Astrocyte (in vitro differentiated cells and primary cell): ENCODE measurements around the gene GLYATL1. TPM values are rescaled to one million over a fixed set of nuclear protein-coding genes. Genes with fewer than 3 reads are reported as not detected.

Experiments
- DNase-seq: peaks from one replicate; pipeline ENCODE4 v3.0.0-alpha.2; 2010; ENCODE audit warnings: low read depth
- FAIRE-seq: peaks from 2 replicates; lab custom pipeline; 2011; peaks lifted over from hg19 to GRCh38; lab: Jason Lieb, UNC
- H2AFZ ChIP-seq: 2 replicates; pipeline ENCODE4 v1.6.0; 2012; ENCODE audit warnings: low read depth, low read length, inconsistent platforms
- H3K27ac ChIP-seq: 2 replicates; pipeline ENCODE4 v1.5.1; 2011; ENCODE audit warnings: low read depth, low read length, inconsistent platforms
- H3K27me3 ChIP-seq: 2 replicates; pipeline ENCODE4 v1.6.0; 2011; ENCODE audit warnings: low read length, inconsistent platforms; ENCODE audit not compliant: insufficient read depth
- H3K36me3 ChIP-seq: 2 replicates; pipeline ENCODE4 v1.5.1; 2011; ENCODE audit warnings: low read length, inconsistent platforms; ENCODE audit not compliant: insufficient read depth
- H3K4me1 ChIP-seq: 2 replicates; pipeline ENCODE4 v1.5.1; 2011; ENCODE audit warnings: low read length, inconsistent platforms; ENCODE audit not compliant: insufficient read depth
- H3K4me2 ChIP-seq: 2 replicates; pipeline ENCODE4 v1.6.0; 2012; ENCODE audit warnings: low read length, inconsistent platforms
- H3K4me3 ChIP-seq: 2 replicates; pipeline ENCODE4 v1.5.1; 2011; ENCODE audit warnings: low read depth, mild to moderate bottlenecking, low read length, inconsistent platforms; ENCODE audit not compliant: insufficient read depth
- H3K79me2 ChIP-seq: 2 replicates; pipeline ENCODE4 v1.6.0; 2012; ENCODE audit warnings: mild to moderate bottlenecking, low read length, inconsistent platforms; ENCODE audit not compliant: insufficient read depth
- H3K9ac ChIP-seq: 2 replicates; pipeline ENCODE4 v1.6.0; 2012; ENCODE audit warnings: mild to moderate bottlenecking, low read length, inconsistent platforms
- H3K9me3 ChIP-seq: 2 replicates; pipeline ENCODE4 v1.5.1; 2012; ENCODE audit warnings: low read depth, mild to moderate bottlenecking, low read length, inconsistent platforms; ENCODE audit not compliant: insufficient read depth
- H4K20me1 ChIP-seq: 2 replicates; pipeline ENCODE4 v1.6.0; 2012; ENCODE audit warnings: low read length, inconsistent platforms; ENCODE audit not compliant: insufficient read depth
- H3K27ac Mint-ChIP-seq: one replicate; pipeline ENCODE4 v1.8.0; 2021; ENCODE audit warnings: mild to moderate bottlenecking, mixed read lengths; ENCODE audit not compliant: unreplicated experiment
- H3K27me3 Mint-ChIP-seq: one replicate; pipeline ENCODE4 v1.8.0; 2021; ENCODE audit warnings: low read depth, mixed read lengths; ENCODE audit not compliant: unreplicated experiment
- H3K36me3 Mint-ChIP-seq: one replicate; pipeline ENCODE4 v1.8.0; 2021; ENCODE audit warnings: low read depth, mixed read lengths; ENCODE audit not compliant: unreplicated experiment
- H3K4me1 Mint-ChIP-seq: one replicate; pipeline ENCODE4 v1.8.0; 2021; ENCODE audit warnings: low read depth, mixed read lengths; ENCODE audit not compliant: unreplicated experiment
- H3K4me3 Mint-ChIP-seq: one replicate; pipeline ENCODE4 v1.8.0; 2021; ENCODE audit warnings: mild to moderate bottlenecking, moderate library complexity, mixed read lengths; ENCODE audit not compliant: unreplicated experiment
- H3K9me3 Mint-ChIP-seq: one replicate; pipeline ENCODE4 v1.8.0; 2021; ENCODE audit warnings: mild to moderate bottlenecking, mixed read lengths; ENCODE audit not compliant: unreplicated experiment
- EZH2 ChIP-seq: IDR thresholded peaks from 2 replicates; pipeline ENCODE4 v1.6.1; 2012; ENCODE audit warnings: mild to moderate bottlenecking, low read length, inconsistent platforms; ENCODE audit not compliant: insufficient read depth
- total RNA-seq: library from RNA; stranded (reverse); gene quantifications from 2 replicates; pipeline ENCODE4 v1.2.1, GENCODE V29; 2021
- TF ChIP-seq, protein P1 (sequence below): IDR thresholded peaks from 2 replicates; pipeline ENCODE4 v1.5.1; 2011; ENCODE audit warnings: low read depth, mild to moderate bottlenecking, inconsistent platforms, low read length, moderate library complexity; ENCODE audit not compliant: insufficient read depth

Gene GLYATL1
- total RNA-seq, 1 donor from 2014 or later = not detected

DNA sequence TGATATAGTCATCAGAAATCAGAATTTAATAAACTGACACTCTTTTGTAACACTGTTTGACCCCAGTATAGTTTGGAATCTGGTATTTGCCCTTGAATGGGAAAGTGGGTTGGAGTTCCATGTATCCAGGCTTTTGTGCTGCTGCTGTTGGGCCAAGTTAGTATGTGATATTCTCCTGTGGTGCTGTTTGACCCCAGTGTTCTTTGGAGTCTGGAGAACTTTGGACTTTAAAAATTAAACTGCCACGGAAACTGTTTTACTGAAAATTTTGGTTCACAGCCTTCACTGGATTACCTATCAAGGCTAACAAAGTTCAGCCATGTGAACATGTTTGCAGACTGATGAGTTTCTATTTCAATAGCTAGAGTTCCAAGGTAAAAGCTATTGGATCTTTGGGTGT is 740 bp downstream of the GLYATL1 start:
- H2AFZ ChIP-seq = no peak overlapping the region
- TF ChIP-seq, protein P1, sequence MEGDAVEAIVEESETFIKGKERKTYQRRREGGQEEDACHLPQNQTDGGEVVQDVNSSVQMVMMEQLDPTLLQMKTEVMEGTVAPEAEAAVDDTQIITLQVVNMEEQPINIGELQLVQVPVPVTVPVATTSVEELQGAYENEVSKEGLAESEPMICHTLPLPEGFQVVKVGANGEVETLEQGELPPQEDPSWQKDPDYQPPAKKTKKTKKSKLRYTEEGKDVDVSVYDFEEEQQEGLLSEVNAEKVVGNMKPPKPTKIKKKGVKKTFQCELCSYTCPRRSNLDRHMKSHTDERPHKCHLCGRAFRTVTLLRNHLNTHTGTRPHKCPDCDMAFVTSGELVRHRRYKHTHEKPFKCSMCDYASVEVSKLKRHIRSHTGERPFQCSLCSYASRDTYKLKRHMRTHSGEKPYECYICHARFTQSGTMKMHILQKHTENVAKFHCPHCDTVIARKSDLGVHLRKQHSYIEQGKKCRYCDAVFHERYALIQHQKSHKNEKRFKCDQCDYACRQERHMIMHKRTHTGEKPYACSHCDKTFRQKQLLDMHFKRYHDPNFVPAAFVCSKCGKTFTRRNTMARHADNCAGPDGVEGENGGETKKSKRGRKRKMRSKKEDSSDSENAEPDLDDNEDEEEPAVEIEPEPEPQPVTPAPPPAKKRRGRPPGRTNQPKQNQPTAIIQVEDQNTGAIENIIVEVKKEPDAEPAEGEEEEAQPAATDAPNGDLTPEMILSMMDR = no peak
- no peak for TF ChIP-seq EZH2
- no peaks in the 10 kb centered on the region for H3K79me2 ChIP-seq
- no peak overlapping the region for H3K4me3 ChIP-seq
- Mint-ChIP-seq H3K9me3 (no peaks in the 10 kb centered on the region), H3K4me1 (no peaks in the 10 kb centered on the region), H3K27me3 (peaks cover 11% of the 10 kb centered on the region), H3K27ac (no peak overlapping the region), H3K36me3 (no peaks in the 10 kb centered on the region), H3K4me3 (no peak overlapping the region)
- H3K9me3 ChIP-seq = no peaks in the 10 kb centered on the region
- DNase-seq = no peak
- H3K9ac ChIP-seq = no peak overlapping the region
- H3K27me3 ChIP-seq = no peaks in the 10 kb centered on the region
- FAIRE-seq = no peak
- no peak overlapping the region for H3K27ac ChIP-seq
- H4K20me1 ChIP-seq = no peaks in the 10 kb centered on the region
- no peak overlapping the region for H3K4me2 ChIP-seq
- no peaks in the 10 kb centered on the region for H3K4me1 ChIP-seq
- H3K36me3 ChIP-seq = no peaks in the 10 kb centered on the region

DNA sequence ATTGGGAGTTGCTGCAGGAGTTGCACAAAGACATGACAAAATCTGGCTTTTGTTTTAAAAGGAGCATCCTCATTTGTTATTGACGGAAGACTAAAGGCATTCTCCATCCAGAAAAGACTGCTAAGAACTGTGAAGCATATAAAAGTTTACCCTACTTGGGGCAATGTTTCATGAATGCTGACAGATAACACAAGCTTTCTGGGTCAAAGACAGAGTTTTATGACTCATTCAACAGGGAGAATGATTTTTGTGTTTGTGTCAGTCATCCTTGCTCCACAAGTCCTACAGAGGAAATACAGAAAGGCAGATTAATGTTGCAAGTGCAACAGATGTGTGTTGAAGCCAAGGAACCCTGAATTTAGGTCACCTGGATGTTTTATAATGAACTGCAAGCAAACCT is 2.5 kb downstream of the GLYATL1 start:
- Histone ChIP-seq H3K4me2 (no peak overlapping the region), H3K9ac (no peak overlapping the region), H2AFZ (no peak overlapping the region), H3K4me1 (no peaks in the 10 kb centered on the region), H3K79me2 (no peaks in the 10 kb centered on the region), H3K9me3 (no peaks in the 10 kb centered on the region), H3K27me3 (no peaks in the 10 kb centered on the region), H3K36me3 (no peaks in the 10 kb centered on the region), H4K20me1 (no peaks in the 10 kb centered on the region), H3K4me3 (no peak overlapping the region), H3K27ac (no peak overlapping the region)
- Mint-ChIP-seq H3K9me3 (no peaks in the 10 kb centered on the region), H3K27me3 (peaks cover 5% of the 10 kb centered on the region), H3K27ac (no peak overlapping the region), H3K36me3 (no peaks in the 10 kb centered on the region), H3K4me3 (no peak overlapping the region), H3K4me1 (no peaks in the 10 kb centered on the region)
- no peak for TF ChIP-seq EZH2
- TF ChIP-seq, protein P1 = no peak
- FAIRE-seq (no peak), DNase-seq (no peak)

DNA sequence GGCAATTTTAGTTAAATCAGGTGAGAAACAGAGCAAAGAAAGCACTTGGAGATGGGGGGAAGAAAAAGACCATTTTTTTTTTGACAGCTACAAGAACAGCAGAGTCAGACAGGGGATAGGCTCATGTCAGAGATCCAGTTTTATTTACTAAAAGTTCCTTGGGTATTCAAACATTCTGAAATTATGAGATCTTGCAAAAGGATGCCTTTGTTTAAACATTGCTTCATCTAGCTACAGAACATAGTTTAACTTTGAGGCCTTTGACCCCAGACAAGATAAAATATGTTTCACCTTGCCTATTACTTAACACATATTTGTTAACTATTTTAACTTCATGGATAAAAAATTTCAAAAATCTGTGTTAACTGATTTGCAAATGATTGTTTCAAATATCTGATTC is 6.4 kb downstream of the GLYATL1 start:
- no peaks in the 10 kb centered on the region for H4K20me1 ChIP-seq
- no peak overlapping the region for H3K27ac Mint-ChIP-seq
- H3K27me3 Mint-ChIP-seq = peaks cover 2% of the 10 kb centered on the region
- no peak overlapping the region for H3K27ac ChIP-seq
- no peaks in the 10 kb centered on the region for H3K27me3 ChIP-seq
- no peak overlapping the region for H3K4me3 Mint-ChIP-seq
- FAIRE-seq = no peak
- no peaks in the 10 kb centered on the region for H3K4me1 ChIP-seq
- H3K4me1 Mint-ChIP-seq = no peaks in the 10 kb centered on the region
- DNase-seq = no peak
- no peak overlapping the region for H3K4me3 ChIP-seq
- no peaks in the 10 kb centered on the region for H3K36me3 ChIP-seq
- TF ChIP-seq EZH2 = no peak
- TF ChIP-seq, protein P1 = no peak
- no peaks in the 10 kb centered on the region for H3K9me3 Mint-ChIP-seq
- no peak overlapping the region for H2AFZ ChIP-seq
- no peak overlapping the region for H3K4me2 ChIP-seq
- no peaks in the 10 kb centered on the region for H3K36me3 Mint-ChIP-seq
- no peaks in the 10 kb centered on the region for H3K9me3 ChIP-seq
- H3K9ac ChIP-seq = no peak overlapping the region
- no peaks in the 10 kb centered on the region for H3K79me2 ChIP-seq
